ENCODE data around the gene OPRL1. TPM values are rescaled to one million over a fixed set of nuclear protein-coding genes. Genes with fewer than 3 reads are reported as not detected.
A peak's percentile ranks its signal among the peaks of the same experiment; 100 is the strongest.

Gene OPRL1
- total RNA-seq, 1 experiment from 2014 or later = 1.5 TPM

DNA sequence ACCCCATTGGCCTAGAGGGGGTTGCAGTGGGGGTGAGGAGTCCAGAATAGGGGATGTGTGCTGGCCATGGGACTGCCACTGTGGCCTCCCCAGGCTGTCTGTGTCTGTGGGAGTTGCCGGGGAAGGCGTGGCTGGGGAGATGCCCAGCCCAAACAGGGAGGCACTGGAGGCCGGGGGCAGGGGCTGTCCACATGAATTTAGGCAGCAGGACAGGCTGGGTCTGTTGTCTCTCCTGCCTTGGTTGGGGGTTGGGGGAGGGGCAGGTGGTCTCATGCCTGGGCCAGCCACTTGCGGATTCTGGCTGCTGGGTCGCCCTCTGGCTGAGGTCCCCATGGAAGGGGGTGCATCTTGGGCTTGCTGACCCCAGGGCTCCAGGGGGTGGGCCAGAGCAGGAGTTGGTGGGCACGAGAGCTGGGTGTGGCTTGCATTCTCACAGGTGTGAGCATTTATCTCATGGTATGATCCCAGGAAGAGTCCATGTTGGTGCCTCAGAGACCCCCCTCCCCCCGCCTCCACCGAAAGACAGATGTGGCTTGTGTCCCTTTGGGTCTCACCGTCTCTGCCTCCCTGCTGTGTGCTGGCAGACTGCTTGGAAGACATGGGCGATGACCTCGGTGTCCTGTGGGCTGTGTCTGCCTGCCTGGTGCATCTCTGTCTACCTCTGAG, 34.4 kb upstream of the OPRL1 start:
- Histone ChIP-seq H2AFZ (no peak overlapping the region), H3K4me3 (no peak overlapping the region)
- TF ChIP-seq CTCF (conservative IDR thresholded peaks at IDR 0.05) (no peak), EZH2 (IDR thresholded peaks at IDR 0.05; ENCODE audit: low read depth) (no peak)

DNA sequence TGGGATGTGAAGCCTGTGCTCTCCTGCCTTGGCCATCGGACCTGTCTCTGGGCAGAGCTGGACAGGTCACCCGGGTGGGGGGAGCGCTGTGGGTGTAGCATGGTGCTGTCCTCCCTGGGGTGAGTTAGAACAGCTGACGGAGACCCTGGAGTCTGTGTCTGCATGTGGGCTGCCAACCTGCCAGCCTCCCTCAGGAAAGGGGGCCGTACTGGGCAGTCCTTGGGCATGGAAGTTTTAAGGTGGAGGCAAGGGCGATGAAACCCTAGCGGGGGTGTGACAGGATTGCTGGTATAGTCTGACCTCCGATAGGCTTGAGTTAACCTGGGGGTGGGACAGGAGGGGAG, 32.9 kb upstream of the OPRL1 start:
- Histone ChIP-seq H2AFZ (no peak overlapping the region), H3K9me2 (ENCODE audit: insufficient read depth) (no peaks in the 10 kb centered on the region), H3K27me3 (ENCODE audit: insufficient read depth, low read depth) (peaks cover 26% of the 10 kb centered on the region), H3K9me3 (ENCODE audit: insufficient read depth, low read depth) (no peaks in the 10 kb centered on the region), H3K36me3 (ENCODE audit: low read depth) (no peaks in the 10 kb centered on the region), H3K4me3 (no peak overlapping the region), H3K79me2 (ENCODE audit: low read depth) (no peaks in the 10 kb centered on the region), H4K20me1 (ENCODE audit: insufficient read depth) (no peaks in the 10 kb centered on the region), H3F3A (ENCODE audit: insufficient read depth, low read depth) (peaks cover 18% of the 10 kb centered on the region), H3K4me2 (no peak overlapping the region), H3K4me1 (replicated peaks; ENCODE audit: insufficient read depth) (peaks cover 17% of the 10 kb centered on the region), H3K27ac (no peak overlapping the region)
- intact Hi-C loops (cut with micrococcal nuclease; ENCODE audit: unreplicated experiment) = no loop called here
- CTCF ChIA-PET = no interaction called here
- TF ChIP-seq CTCF (conservative IDR thresholded peaks at IDR 0.05) (no peak), EZH2 (IDR thresholded peaks at IDR 0.05; ENCODE audit: low read depth) (no peak)
- BruUV-seq (replicated peaks) = no TSS peak
- POLR2A ChIA-PET (ENCODE audit: unreplicated experiment) = no interaction called here
- no peak for DNase-seq

More for the DNA sequence above, 34.4 kb upstream of the OPRL1 start:
- peaks cover 18% of the 10 kb centered on the region for H3F3A ChIP-seq (ENCODE audit: insufficient read depth, low read depth)
- peaks cover 17% of the 10 kb centered on the region for H3K4me1 ChIP-seq (replicated peaks; ENCODE audit: insufficient read depth)
- H4K20me1 ChIP-seq (ENCODE audit: insufficient read depth) = no peaks in the 10 kb centered on the region
- peaks cover 27% of the 10 kb centered on the region for H3K27me3 ChIP-seq (ENCODE audit: insufficient read depth, low read depth)
- H3K36me3 ChIP-seq (ENCODE audit: low read depth) = no peaks in the 10 kb centered on the region
- no peaks in the 10 kb centered on the region for H3K9me2 ChIP-seq (ENCODE audit: insufficient read depth)
- intact Hi-C loops (cut with micrococcal nuclease; ENCODE audit: unreplicated experiment) = no loop called here
- CTCF ChIA-PET = interaction anchor here (0.6 kb wide), 1 partner anchor 24 kb away, joined by 3 read pairs; no protein-coding TSS in a partner anchor
- H3K9me3 ChIP-seq (ENCODE audit: insufficient read depth, low read depth) = no peaks in the 10 kb centered on the region
- no peaks in the 10 kb centered on the region for H3K79me2 ChIP-seq (ENCODE audit: low read depth)
- no TSS peak for BruUV-seq (replicated peaks)
- no peak overlapping the region for H3K27ac ChIP-seq
- no peak for DNase-seq
- peak overlapping the region; percentile 43 for H3K4me2 ChIP-seq
- POLR2A ChIA-PET (ENCODE audit: unreplicated experiment) = no interaction called here

DNA sequence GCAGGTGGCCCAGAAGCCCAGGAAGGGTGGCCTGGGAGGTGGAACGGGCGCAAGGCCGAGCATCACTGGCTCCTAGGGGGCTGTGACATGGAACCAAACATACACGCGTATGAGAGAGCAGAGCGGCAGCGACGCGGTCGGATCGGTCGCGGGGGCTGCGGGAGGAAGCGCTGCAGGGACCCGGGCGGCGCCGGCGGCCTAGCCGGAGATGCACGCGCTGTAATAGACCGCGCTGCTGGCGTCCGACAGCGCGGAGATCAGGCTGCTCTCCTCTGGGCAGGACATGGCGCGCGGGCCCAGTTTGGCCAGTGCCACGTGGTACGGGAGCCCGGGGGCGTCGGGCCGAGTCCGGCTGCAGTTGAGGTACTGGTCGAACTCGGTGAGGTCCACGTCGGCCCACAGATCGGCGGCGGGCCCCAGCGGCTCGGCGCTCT, 31.9 kb upstream of the OPRL1 start:
- Histone ChIP-seq H2AFZ (no peak overlapping the region), H3K4me2 (no peak overlapping the region), H3K36me3 (ENCODE audit: low read depth) (no peaks in the 10 kb centered on the region), H3F3A (ENCODE audit: insufficient read depth, low read depth) (peaks cover 18% of the 10 kb centered on the region), H3K4me1 (replicated peaks; ENCODE audit: insufficient read depth) (peaks cover 17% of the 10 kb centered on the region), H3K4me3 (no peak overlapping the region), H3K9me3 (ENCODE audit: insufficient read depth, low read depth) (no peaks in the 10 kb centered on the region), H3K27me3 (ENCODE audit: insufficient read depth, low read depth) (peaks cover 29% of the 10 kb centered on the region), H3K79me2 (ENCODE audit: low read depth) (no peaks in the 10 kb centered on the region), H3K27ac (no peak overlapping the region), H3K9me2 (ENCODE audit: insufficient read depth) (no peaks in the 10 kb centered on the region), H4K20me1 (ENCODE audit: insufficient read depth) (no peaks in the 10 kb centered on the region)
- no peak for TF ChIP-seq CTCF (conservative IDR thresholded peaks at IDR 0.05)
- TF ChIP-seq EZH2 (IDR thresholded peaks at IDR 0.05; ENCODE audit: low read depth) = no peak
- intact Hi-C loops (cut with micrococcal nuclease; ENCODE audit: unreplicated experiment) = no loop called here
- CTCF ChIA-PET = no interaction called here
- no peak for DNase-seq
- POLR2A ChIA-PET (ENCODE audit: unreplicated experiment) = no interaction called here
- BruUV-seq (replicated peaks) = no TSS peak

Data from PC-9 (cell line).